K562 (cell line): ENCODE measurements around the gene POLD1. TPM values are rescaled to one million over a fixed set of nuclear protein-coding genes. Genes with fewer than 3 reads are reported as not detected.
A peak's percentile ranks its signal among the peaks of the same experiment; 100 is the strongest.

Source experiments
- ATAC-seq: fragments of 200-7000 bp; cut with Tn5 transposase; 3 replicates; pipeline ENCODE4 v1.9.1; 2020; ENCODE audit warnings: moderate library complexity
- BruUV-seq: library from RNA; stranded (reverse); fragments of 400-500 nt; replicated peaks from 2 replicates; lab custom pipeline; 2021; lab: Mats Ljungman, UMichigan
- CTCF ChIA-PET: fragments of 300-600 bp; formaldehyde crosslinking; extraction: SDS; loops from one replicate; lab custom pipeline; 2021; ENCODE audit warnings: low intra/inter-chr PET ratio; lab: Yijun Ruan, JAX
- POLR2A ChIA-PET: fragments of 300-600, 350-650 bp; sonication (Branson Sonifier 250); formaldehyde crosslinking; extraction: SDS; loops from one replicate; lab custom pipeline; 2021; ENCODE audit warnings: antibody characterized with exemption, inconsistent platforms; lab: Yijun Ruan, JAX
- DNase-seq, 4 experiments: peaks; one replicate each; pipeline versions ENCODE4 v3.0.0 to v3.0.0-alpha.2; 2011 to 2018; ENCODE audit warnings: low spot score in 3 of 4, mixed read lengths in 3 of 4; ENCODE audit errors: extremely low read depth in 1 of 4
- FAIRE-seq: peaks from 2 replicates; lab custom pipeline; 2011; peaks lifted over from hg19 to GRCh38; lab: Jason Lieb, UNC
- H2AFZ ChIP-seq: 2 replicates; pipeline ENCODE4 v1.6.0; 2011; ENCODE audit warnings: low read depth, low read length, control low read depth, inconsistent platforms
- H3K27ac ChIP-seq: fragments of 200-600 bp; 3 replicates; pipeline ENCODE4 v1.8.0; 2011; ENCODE audit warnings: low read depth, mild to moderate bottlenecking, control low read depth, inconsistent platforms, low read length, moderate library complexity, mixed read lengths; ENCODE audit errors: extremely low read depth
- H3K27me3 ChIP-seq, 2 experiments: fragments of 300-600 bp in 1 of 2; 2 replicates in 1 of 2; 3 replicates in 1 of 2; pipeline versions ENCODE4 v1.6.0 to v1.8.0; 2011; ENCODE audit warnings: inconsistent platforms in 2 of 2, low read length in 2 of 2, mild to moderate bottlenecking in 1 of 2, mixed read lengths in 1 of 2, moderate library complexity in 1 of 2; ENCODE audit not compliant: control insufficient read depth in 2 of 2, insufficient read depth in 2 of 2
- H3K36me3 ChIP-seq: fragments of 300-600 bp; 3 replicates; pipeline ENCODE4 v1.8.0; 2011; ENCODE audit warnings: mild to moderate bottlenecking, low read length, inconsistent platforms; ENCODE audit not compliant: control insufficient read depth, insufficient read depth
- H3K4me1 ChIP-seq, 2 experiments: fragments of 200-600 bp in 1 of 2; replicated peaks in 1 of 2; 2 replicates in 1 of 2; 3 replicates in 1 of 2; pipeline versions ENCODE4 v1.5.1 to v1.8.0; 2011; ENCODE audit warnings: inconsistent platforms in 2 of 2, low read length in 2 of 2, mild to moderate bottlenecking in 1 of 2, mixed read lengths in 1 of 2, moderate library complexity in 1 of 2; ENCODE audit not compliant: control insufficient read depth in 2 of 2, insufficient read depth in 2 of 2
- H3K4me2 ChIP-seq: 2 replicates; pipeline ENCODE4 v1.6.1; 2011; ENCODE audit warnings: low read length, control low read depth, inconsistent platforms, mixed read lengths; ENCODE audit not compliant: insufficient read depth
- H3K4me3 ChIP-seq: fragments of 200-600 bp; sonication (generic), shearing (Covaris generic); 2 replicates; pipeline ENCODE4 v1.5.1; 2016; ENCODE audit warnings: control low read depth, inconsistent platforms
- H3K79me2 ChIP-seq: fragments of 200-600 bp; 3 replicates; pipeline ENCODE4 v1.8.0; 2011; ENCODE audit warnings: low read length, inconsistent platforms; ENCODE audit not compliant: control insufficient read depth, insufficient read depth
- H3K9ac ChIP-seq, 2 experiments: 2 replicates each; pipeline versions ENCODE4 v1.6.0 to v1.6.1; 2011; ENCODE audit warnings: low read depth in 2 of 2, low read length in 2 of 2, control low read depth in 1 of 2, inconsistent platforms in 1 of 2, mild to moderate bottlenecking in 1 of 2, mixed read lengths in 1 of 2; ENCODE audit not compliant: insufficient read depth in 1 of 2
- H3K9me1 ChIP-seq: one replicate; pipeline ENCODE4 v1.6.0; 2011; ENCODE audit warnings: inconsistent platforms, mild to moderate bottlenecking, low read length, moderate library complexity; ENCODE audit not compliant: control insufficient read depth, insufficient read depth
- H3K9me3 ChIP-seq: replicated peaks from 2 replicates; pipeline ENCODE4 v1.5.1; 2011; ENCODE audit warnings: low read depth, low read length, inconsistent platforms; ENCODE audit not compliant: control insufficient read depth, insufficient read depth
- H4K20me1 ChIP-seq: replicated peaks from 2 replicates; pipeline ENCODE4 v1.6.1; 2011; ENCODE audit warnings: low read length, inconsistent platforms, mixed read lengths; ENCODE audit not compliant: control insufficient read depth, insufficient read depth
- CBFB ChIP-seq: sonication (generic); formaldehyde crosslinking; IDR thresholded peaks from 2 replicates; pipeline ENCODE4 v1.4.0; 2020; ENCODE audit warnings: mild to moderate bottlenecking, missing genetic modification reagents
- CBX8 ChIP-seq: fragments of 200-600 bp; sonication (generic); IDR thresholded peaks from 2 replicates; pipeline ENCODE4 v1.6.1; 2012; ENCODE audit warnings: borderline replicate concordance, mixed run types, low read depth, mild to moderate bottlenecking, moderate library complexity, mixed read lengths, low read length, control low read depth, inconsistent platforms; ENCODE audit not compliant: poor library complexity, severe bottlenecking; ENCODE audit errors: extremely low read depth
- CEBPG ChIP-seq, 3 experiments: fragments of 200-800 bp in 1 of 3; sonication (Bioruptor generic) in 1 of 3; sonication (generic) in 1 of 3; formaldehyde crosslinking in 1 of 3; IDR thresholded peaks in 2 of 3; conservative IDR thresholded peaks in 1 of 3; 2 replicates each; pipeline versions ENCODE4 v1.6.1 to v1.8.0; 2016 to 2022; ENCODE audit warnings: missing compliant biosample characterization in 2 of 3, missing genetic modification characterization in 2 of 3, mild to moderate bottlenecking in 1 of 3, missing genetic modification reagents in 1 of 3
- HDAC2 ChIP-seq: fragments of 450-650 bp; IDR thresholded peaks from 2 replicates; pipeline ENCODE4 v1.6.1; 2016; ENCODE audit warnings: mild to moderate bottlenecking
- KAT8 ChIP-seq: fragments of 450-650 bp; IDR thresholded peaks from 2 replicates; pipeline ENCODE4 v1.6.1; 2016; ENCODE audit warnings: low read depth, mild to moderate bottlenecking
- MBD1 ChIP-seq: fragments of 250-450 bp; sonication (Bioruptor Pico); IDR thresholded peaks from 2 replicates; pipeline ENCODE4 v1.8.0; 2022; ENCODE audit warnings: inconsistent platforms
- NFE2L1 ChIP-seq: fragments of 450-650 bp; IDR thresholded peaks from 2 replicates; pipeline ENCODE4 v1.6.1; 2016; ENCODE audit warnings: missing genetic modification characterization, low read depth, mild to moderate bottlenecking, missing compliant biosample characterization, moderate library complexity, borderline replicate concordance
- POLR2AphosphoS2 ChIP-seq: IDR thresholded peaks from 2 replicates; pipeline ENCODE4 v1.6.1; 2012; ENCODE audit warnings: low read length, improper control_type of control experiment
- POLR3A ChIP-seq: IDR thresholded peaks from 2 replicates; pipeline ENCODE4 v1.6.1; 2011; ENCODE audit warnings: borderline replicate concordance, mild to moderate bottlenecking, moderate library complexity; ENCODE audit not compliant: insufficient read length, insufficient read depth; ENCODE audit errors: extremely low read depth
- RBM25 ChIP-seq: fragments of 200-400 bp; formaldehyde crosslinking; IDR thresholded peaks from 2 replicates; pipeline ENCODE4 v1.6.1; 2018; ENCODE audit warnings: low read length, low read depth, moderate library complexity; ENCODE audit not compliant: severe bottlenecking
- ZBTB49 ChIP-seq: sonication (generic); formaldehyde crosslinking; IDR thresholded peaks from 2 replicates; pipeline ENCODE4 v1.8.0; 2022; ENCODE audit warnings: missing genetic modification reagents, mild to moderate bottlenecking, borderline replicate concordance
- ZKSCAN3 ChIP-seq: fragments of 250-450 bp; sonication (Bioruptor Pico); IDR thresholded peaks from 2 replicates; pipeline ENCODE4 v1.4.0; 2020
- ZNF146 ChIP-seq: IDR thresholded peaks from one replicate; pipeline ENCODE4 v1.6.1; 2018; ENCODE audit warnings: missing compliant biosample characterization; ENCODE audit not compliant: unreplicated experiment
- ZNF277 ChIP-seq: fragments of 250-450 bp; sonication (Bioruptor Pico); IDR thresholded peaks from 2 replicates; pipeline ENCODE4 v1.8.0; 2022; ENCODE audit warnings: inconsistent platforms, mild to moderate bottlenecking, moderate library complexity, borderline replicate concordance
- WGBS: fragments of 100-300 bp; shearing (Covaris generic); methylation state at CpG from one replicate; pipeline ENCODE4 v1.1.6; 2016; ENCODE audit warnings: low coverage, mixed read lengths; ENCODE audit not compliant: insufficient coverage; ENCODE audit errors: missing lambda C conversion rate; 5-methylcytosine and 5-hydroxymethylcytosine counted together
- in situ Hi-C: fragments of 300-500 bp; cut with MboI; formaldehyde crosslinking; loops from 4 replicates; pipeline ENCODE4 v1.15.0; 2018; ENCODE audit warnings: inconsistent platforms, mixed read lengths
- intact Hi-C: fragments of 100-400 bp; cut with micrococcal nuclease; formaldehyde crosslinking; loops from 2 replicates; pipeline ENCODE4 v1.14.2; 2022
- polyA plus RNA-seq, 8 experiments: library from polyadenylated mRNA; depleted of rRNA in 4 of 8; stranded (reverse) in 5 of 8; unstranded in 3 of 8; fragments of >200 nt; fragmentation: Nextera tagmentation in 2 of 8; fragmentation: Illumina TruSeq in 1 of 8; extraction: Ambion mirVana in 2 of 8; extraction: Trizol in 1 of 8; gene quantifications; 2 replicates each; pipeline versions ENCODE4 v1.2.1 to v1.2.3, GENCODE V29; 2011 to 2014; ENCODE audit warnings: inconsistent platforms in 1 of 8, missing spikeins in 1 of 8
- total RNA-seq, 7 experiments: library from RNA; depleted of rRNA in 6 of 7; stranded (reverse); fragments of >200 nt in 6 of 7; fragmentation: Illumina TruSeq in 2 of 7; extraction: Trizol in 2 of 7; gene quantifications; 2 replicates each; pipeline versions ENCODE4 v1.2.1 to v1.2.3, GENCODE V29; 2011 to 2021; ENCODE audit warnings: low replicate concordance in 1 of 7

Gene POLD1
- total and polyA plus RNA-seq, 9 of the 15 experiments (the other 6 are each of a cell fraction or from before 2014, with no cell fraction given): 1.3 to 312 (median 47.8) TPM

- H3K4me2 ChIP-seq: no peak overlapping the region
- no peak for DNase-seq
- no peaks in the 10 kb centered on the region for H4K20me1 ChIP-seq
- ATAC-seq: no peak
- 79% methylated on average over 5 of the region's 5 CpGs for WGBS
- no peak overlapping the region for H3K9ac ChIP-seq
- no peak overlapping the region for H3K4me3 ChIP-seq
- no peak overlapping the region for H3K27ac ChIP-seq
- H3K27me3 ChIP-seq: no peaks in the 10 kb centered on the region
- H3K79me2 ChIP-seq: peaks cover 69% of the 10 kb centered on the region
- H3K4me1 ChIP-seq: peaks cover 0 to 2% of the 10 kb centered on the region in 2 experiments; a peak in 3 of 5 replicates
- in situ Hi-C loops: no loop called here
- intact Hi-C loops: no loop called here
- no peak for FAIRE-seq
- H3K36me3 ChIP-seq: peaks cover 52% of the 10 kb centered on the region
- POLR2A ChIA-PET: interaction anchor here (0.6 to 1.1 kb wide), 2 partner anchors 23 to 73 kb away, joined by 3 read pairs; no protein-coding TSS in a partner anchor
- H3K9me1 ChIP-seq: no peaks in the 10 kb centered on the region
- no TSS peak for BruUV-seq
- H2AFZ ChIP-seq: no peak overlapping the region
- no peaks in the 10 kb centered on the region for H3K9me3 ChIP-seq
- CTCF ChIA-PET: no interaction called here
- no peak for TF ChIP-seq CBX8
- no peak for TF ChIP-seq CBFB
- no peak for TF ChIP-seq HDAC2
- TF ChIP-seq NFE2L1 (tag): no peak
- TF ChIP-seq ZKSCAN3 (CRISPR knock-in tag): no peak
- TF ChIP-seq KAT8: no peak
- no peak for TF ChIP-seq ZBTB49 (CRISPR knock-in tag)
- peak; percentile 74 for TF ChIP-seq RBM25
- TF ChIP-seq MBD1 (CRISPR knock-in tag): no peak
- TF ChIP-seq ZNF277: peak; percentile 77; the same call in 1 of the 2 replicates
- no peak for TF ChIP-seq POLR2AphosphoS2
- TF ChIP-seq ZNF146 (CRISPR knock-in tag): peak; percentile 23
- TF ChIP-seq CEBPG (CRISPR knock-in tag; IDR thresholded peaks at IDR 0.05): no peak
- no peak for TF ChIP-seq CEBPG (tag; conservative IDR thresholded peaks at IDR 0.05 in 1 of 2, IDR thresholded peaks at IDR 0.05 in 1 of 2)
- TF ChIP-seq POLR3A: no peak
- TF ChIP-seq, all 486 proteins: peak for 3
Observed at GRCh38 chr19:50392759-50393158, 8.6 kb downstream of the POLD1 start.
